Activated CD4-positive, alpha-beta memory T cell treated with anti-CD3 and anti-CD28 coated beads, Interleukin-2, amount 10 ng/mL, durations not matched to agents 7 days and 5 days (primary cell): ENCODE results near the gene CPNE8. TPM values are rescaled to one million over a fixed set of nuclear protein-coding genes. Genes with fewer than 3 reads are reported as not detected.

Experiments
- CTCF ChIA-PET: fragments of 350-600 bp; sonication (Branson Sonifier 250); formaldehyde crosslinking; loops from one replicate; lab custom pipeline; 2021; ENCODE audit warnings: antibody characterized with exemption, inconsistent platforms; lab: Charles Lee
- POLR2A ChIA-PET: fragments of 350-600 bp; sonication (Branson Sonifier 250); formaldehyde crosslinking; loops from one replicate; lab custom pipeline; 2021; ENCODE audit warnings: antibody characterized with exemption; lab: Charles Lee
- DNase-seq: peaks from one replicate; pipeline ENCODE4 v3.0.0-alpha.2; 2020
- H3K27ac Mint-ChIP-seq: one replicate; pipeline ENCODE4 v1.8.0; 2021; ENCODE audit warnings: mild to moderate bottlenecking, mixed read lengths
- H3K27me3 Mint-ChIP-seq: one replicate; pipeline ENCODE4 v1.8.0; 2021; ENCODE audit warnings: mixed read lengths
- H3K36me3 Mint-ChIP-seq: one replicate; pipeline ENCODE4 v1.8.0; 2021; ENCODE audit warnings: low read depth, mixed read lengths
- H3K4me1 Mint-ChIP-seq: one replicate; pipeline ENCODE4 v1.8.0; 2021; ENCODE audit warnings: mixed read lengths
- H3K4me3 Mint-ChIP-seq: one replicate; pipeline ENCODE4 v1.8.0; 2021; ENCODE audit warnings: mild to moderate bottlenecking, mixed read lengths
- H3K9me3 Mint-ChIP-seq: one replicate; pipeline ENCODE4 v1.8.0; 2021; ENCODE audit warnings: mixed read lengths
- total RNA-seq, 2 experiments: library from RNA; stranded (reverse); gene quantifications; one replicate each; pipeline ENCODE4 v1.2.3, GENCODE V29; 2021

CPNE8 gene
- total RNA-seq, 2 experiments from 2014 or later, result 4.2 to 4.6 TPM

GRCh38 chr12:38728894-38729293, 176.5 kb downstream of the CPNE8 start:
- Mint-ChIP-seq H3K9me3 (peaks cover 5% of the 10 kb centered on the region), H3K36me3 (peaks cover 2% of the 10 kb centered on the region), H3K4me1 (no peaks in the 10 kb centered on the region), H3K27me3 (no peaks in the 10 kb centered on the region), H3K4me3 (no peak overlapping the region), H3K27ac (no peak overlapping the region)
- POLR2A ChIA-PET, result no interaction called here
- DNase-seq, result no peak
- CTCF ChIA-PET, result no interaction called here

GRCh38 chr12:38721611-38722252, 183.7 kb downstream of the CPNE8 start:
- Mint-ChIP-seq H3K4me1 (no peaks in the 10 kb centered on the region), H3K27me3 (no peaks in the 10 kb centered on the region), H3K4me3 (no peak overlapping the region), H3K27ac (no peak overlapping the region), H3K36me3 (peaks cover 2% of the 10 kb centered on the region), H3K9me3 (peaks cover 3% of the 10 kb centered on the region)
- DNase-seq, result no peak
- ChIA-PET CTCF (no interaction called here), POLR2A (no interaction called here)

- Mint-ChIP-seq H3K27ac (no peak overlapping the region), H3K9me3 (peaks cover 7% of the 10 kb centered on the region), H3K4me1 (no peaks in the 10 kb centered on the region), H3K27me3 (no peaks in the 10 kb centered on the region), H3K4me3 (no peak overlapping the region), H3K36me3 (peaks cover 2% of the 10 kb centered on the region)
- POLR2A ChIA-PET, result no interaction called here
- DNase-seq, result no peak
- CTCF ChIA-PET, result no interaction called here
Observed at GRCh38 chr12:38720661-38721060, 184.7 kb downstream of the CPNE8 start.

GRCh38 chr12:38713294-38713693, 192.1 kb downstream of the CPNE8 start:
- Mint-ChIP-seq H3K4me1 (no peaks in the 10 kb centered on the region), H3K27ac (no peak overlapping the region), H3K9me3 (peaks cover 8% of the 10 kb centered on the region), H3K4me3 (no peak overlapping the region), H3K36me3 (no peaks in the 10 kb centered on the region), H3K27me3 (no peaks in the 10 kb centered on the region)
- no peak for DNase-seq
- ChIA-PET POLR2A (no interaction called here), CTCF (no interaction called here)

- peaks cover 7% of the 10 kb centered on the region for H3K9me3 Mint-ChIP-seq
- no peaks in the 10 kb centered on the region for H3K4me1 Mint-ChIP-seq
- DNase-seq, result no peak
- ChIA-PET POLR2A (no interaction called here), CTCF (no interaction called here)
- no peaks in the 10 kb centered on the region for H3K27me3 Mint-ChIP-seq
- H3K4me3 Mint-ChIP-seq, result no peak overlapping the region
- H3K27ac Mint-ChIP-seq, result no peak overlapping the region
- H3K36me3 Mint-ChIP-seq, result no peaks in the 10 kb centered on the region
Observed at GRCh38 chr12:38711054-38711453, 194.3 kb downstream of the CPNE8 start.

- H3K4me3 Mint-ChIP-seq, result no peak overlapping the region
- H3K4me1 Mint-ChIP-seq, result no peaks in the 10 kb centered on the region
- no peak for DNase-seq
- ChIA-PET POLR2A (no interaction called here), CTCF (no interaction called here)
- no peaks in the 10 kb centered on the region for H3K36me3 Mint-ChIP-seq
- no peak overlapping the region for H3K27ac Mint-ChIP-seq
- peaks cover 4% of the 10 kb centered on the region for H3K9me3 Mint-ChIP-seq
- H3K27me3 Mint-ChIP-seq, result no peaks in the 10 kb centered on the region
Observed at GRCh38 chr12:38708466-38708865, 196.9 kb downstream of the CPNE8 start.

- H3K9me3 Mint-ChIP-seq, result peaks cover 2% of the 10 kb centered on the region
- H3K27me3 Mint-ChIP-seq, result no peaks in the 10 kb centered on the region
- no peak for DNase-seq
- H3K4me3 Mint-ChIP-seq, result no peak overlapping the region
- H3K36me3 Mint-ChIP-seq, result no peaks in the 10 kb centered on the region
- ChIA-PET CTCF (no interaction called here), POLR2A (no interaction called here)
- H3K4me1 Mint-ChIP-seq, result no peaks in the 10 kb centered on the region
- H3K27ac Mint-ChIP-seq, result no peak overlapping the region
Observed at GRCh38 chr12:38707648-38708047, 197.7 kb downstream of the CPNE8 start.

- CTCF ChIA-PET, result no interaction called here
- Mint-ChIP-seq H3K9me3 (peaks cover 2% of the 10 kb centered on the region), H3K36me3 (no peaks in the 10 kb centered on the region), H3K4me3 (no peak overlapping the region), H3K4me1 (no peaks in the 10 kb centered on the region), H3K27ac (no peak overlapping the region), H3K27me3 (no peaks in the 10 kb centered on the region)
- no peak for DNase-seq
- POLR2A ChIA-PET, result no interaction called here
Observed at GRCh38 chr12:38697289-38697688, 208.1 kb downstream of the CPNE8 start.

GRCh38 chr12:38695057-38695456, 210.3 kb downstream of the CPNE8 start:
- Mint-ChIP-seq H3K36me3 (no peaks in the 10 kb centered on the region), H3K27me3 (no peaks in the 10 kb centered on the region), H3K4me3 (no peak overlapping the region), H3K9me3 (peaks cover 2% of the 10 kb centered on the region), H3K4me1 (no peaks in the 10 kb centered on the region), H3K27ac (no peak overlapping the region)
- POLR2A ChIA-PET, result no interaction called here
- no peak for DNase-seq
- CTCF ChIA-PET, result no interaction called here

GRCh38 chr12:38691164-38691563, 214.2 kb downstream of the CPNE8 start:
- no peaks in the 10 kb centered on the region for H3K36me3 Mint-ChIP-seq
- H3K27ac Mint-ChIP-seq, result no peak overlapping the region
- no peaks in the 10 kb centered on the region for H3K4me1 Mint-ChIP-seq
- no peak for DNase-seq
- ChIA-PET CTCF (no interaction called here), POLR2A (no interaction called here)
- no peaks in the 10 kb centered on the region for H3K27me3 Mint-ChIP-seq
- H3K4me3 Mint-ChIP-seq, result no peak overlapping the region
- H3K9me3 Mint-ChIP-seq, result no peaks in the 10 kb centered on the region

GRCh38 chr12:38690646-38691045, 214.7 kb downstream of the CPNE8 start:
- no peaks in the 10 kb centered on the region for H3K9me3 Mint-ChIP-seq
- no peak overlapping the region for H3K4me3 Mint-ChIP-seq
- CTCF ChIA-PET, result no interaction called here
- no peak overlapping the region for H3K27ac Mint-ChIP-seq
- no peaks in the 10 kb centered on the region for H3K27me3 Mint-ChIP-seq
- POLR2A ChIA-PET, result no interaction called here
- H3K36me3 Mint-ChIP-seq, result no peaks in the 10 kb centered on the region
- DNase-seq, result no peak
- no peaks in the 10 kb centered on the region for H3K4me1 Mint-ChIP-seq

GRCh38 chr12:38689704-38690103, 215.7 kb downstream of the CPNE8 start:
- Mint-ChIP-seq H3K36me3 (no peaks in the 10 kb centered on the region), H3K27ac (no peak overlapping the region), H3K4me1 (no peaks in the 10 kb centered on the region), H3K27me3 (no peaks in the 10 kb centered on the region), H3K9me3 (no peaks in the 10 kb centered on the region), H3K4me3 (no peak overlapping the region)
- no peak for DNase-seq
- ChIA-PET POLR2A (no interaction called here), CTCF (no interaction called here)

- no peak overlapping the region for H3K27ac Mint-ChIP-seq
- H3K27me3 Mint-ChIP-seq, result no peaks in the 10 kb centered on the region
- H3K4me1 Mint-ChIP-seq, result no peaks in the 10 kb centered on the region
- no peak for DNase-seq
- no peaks in the 10 kb centered on the region for H3K9me3 Mint-ChIP-seq
- ChIA-PET CTCF (no interaction called here), POLR2A (no interaction called here)
- no peaks in the 10 kb centered on the region for H3K36me3 Mint-ChIP-seq
- H3K4me3 Mint-ChIP-seq, result no peak overlapping the region
Observed at GRCh38 chr12:38689195-38689594, 216.2 kb downstream of the CPNE8 start.

- no peaks in the 10 kb centered on the region for H3K36me3 Mint-ChIP-seq
- no peaks in the 10 kb centered on the region for H3K27me3 Mint-ChIP-seq
- CTCF ChIA-PET, result no interaction called here
- no peak overlapping the region for H3K27ac Mint-ChIP-seq
- POLR2A ChIA-PET, result no interaction called here
- H3K9me3 Mint-ChIP-seq, result no peaks in the 10 kb centered on the region
- no peaks in the 10 kb centered on the region for H3K4me1 Mint-ChIP-seq
- H3K4me3 Mint-ChIP-seq, result no peak overlapping the region
- DNase-seq, result no peak
Observed at GRCh38 chr12:38682521-38682920, 222.9 kb downstream of the CPNE8 start.
